Astrocyte of the spinal cord (primary cell): ENCODE results near the gene STN1.

Source experiments
- DNase-seq: peaks from one replicate; pipeline ENCODE4 v3.0.0; 2011; ENCODE audit warnings: low read depth, low spot score
- H3K4me3 ChIP-seq: 2 replicates; pipeline ENCODE4 v1.5.1; 2011; ENCODE audit warnings: low read depth, mild to moderate bottlenecking, low read length, moderate library complexity
- in situ Hi-C: cut with HindIII; loops from 2 replicates; pipeline ENCODE4 v1.10.0; 2017; ENCODE audit warnings: low sequenced_read_pairs
- TF ChIP-seq, protein P1 (sequence below): IDR thresholded peaks from 2 replicates; pipeline ENCODE4 v1.5.1; 2012; ENCODE audit warnings: low read depth, mild to moderate bottlenecking, low read length, inconsistent platforms

Gene STN1

DNA sequence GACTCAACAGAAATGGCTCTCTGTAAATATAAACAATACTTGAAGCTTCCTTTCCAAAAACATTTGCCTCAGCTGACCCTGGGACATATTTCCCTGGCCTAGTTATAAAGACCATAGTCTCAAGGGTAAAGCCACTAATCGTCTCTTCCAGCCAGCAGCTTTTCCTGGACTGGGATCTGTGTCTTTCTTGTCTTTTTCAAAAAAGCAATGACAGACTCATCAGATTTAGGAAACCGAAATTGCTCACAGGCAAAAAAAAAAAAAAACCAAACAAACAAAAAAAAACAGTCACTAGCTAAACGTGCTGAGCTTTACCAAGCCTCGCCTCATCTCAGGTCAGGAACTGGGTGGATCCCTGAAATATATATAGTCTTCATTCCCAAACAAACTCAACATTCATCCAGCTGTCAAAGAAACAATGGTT is 23.5 kb downstream of the STN1 start:
- no peak overlapping the region for H3K4me3 ChIP-seq
- peak; percentile 22 for DNase-seq
- TF ChIP-seq, protein P1, sequence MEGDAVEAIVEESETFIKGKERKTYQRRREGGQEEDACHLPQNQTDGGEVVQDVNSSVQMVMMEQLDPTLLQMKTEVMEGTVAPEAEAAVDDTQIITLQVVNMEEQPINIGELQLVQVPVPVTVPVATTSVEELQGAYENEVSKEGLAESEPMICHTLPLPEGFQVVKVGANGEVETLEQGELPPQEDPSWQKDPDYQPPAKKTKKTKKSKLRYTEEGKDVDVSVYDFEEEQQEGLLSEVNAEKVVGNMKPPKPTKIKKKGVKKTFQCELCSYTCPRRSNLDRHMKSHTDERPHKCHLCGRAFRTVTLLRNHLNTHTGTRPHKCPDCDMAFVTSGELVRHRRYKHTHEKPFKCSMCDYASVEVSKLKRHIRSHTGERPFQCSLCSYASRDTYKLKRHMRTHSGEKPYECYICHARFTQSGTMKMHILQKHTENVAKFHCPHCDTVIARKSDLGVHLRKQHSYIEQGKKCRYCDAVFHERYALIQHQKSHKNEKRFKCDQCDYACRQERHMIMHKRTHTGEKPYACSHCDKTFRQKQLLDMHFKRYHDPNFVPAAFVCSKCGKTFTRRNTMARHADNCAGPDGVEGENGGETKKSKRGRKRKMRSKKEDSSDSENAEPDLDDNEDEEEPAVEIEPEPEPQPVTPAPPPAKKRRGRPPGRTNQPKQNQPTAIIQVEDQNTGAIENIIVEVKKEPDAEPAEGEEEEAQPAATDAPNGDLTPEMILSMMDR = no peak
- in situ Hi-C loops = no loop called here

DNA sequence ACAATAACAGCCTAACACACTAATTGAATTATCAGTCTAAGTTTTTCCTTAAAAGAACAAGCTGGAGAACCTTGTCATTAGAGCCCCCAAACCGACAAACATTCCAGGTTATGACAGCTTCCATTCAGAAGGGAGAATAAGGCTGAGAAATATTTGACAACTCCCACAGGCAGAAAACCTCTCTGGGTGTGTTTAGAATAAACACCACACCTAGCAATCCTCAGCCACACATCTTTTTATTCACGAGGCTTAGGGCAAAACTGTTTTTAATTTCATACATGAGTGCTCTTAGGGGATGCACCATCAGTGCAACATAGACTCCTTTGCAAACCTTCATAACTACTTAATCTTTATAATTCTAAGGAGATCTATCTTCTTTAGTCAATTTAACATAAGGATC is 24.2 kb downstream of the STN1 start:
- DNase-seq = no peak
- in situ Hi-C loops = no loop called here
- no peak overlapping the region for H3K4me3 ChIP-seq
- TF ChIP-seq, protein P1 = no peak

DNA sequence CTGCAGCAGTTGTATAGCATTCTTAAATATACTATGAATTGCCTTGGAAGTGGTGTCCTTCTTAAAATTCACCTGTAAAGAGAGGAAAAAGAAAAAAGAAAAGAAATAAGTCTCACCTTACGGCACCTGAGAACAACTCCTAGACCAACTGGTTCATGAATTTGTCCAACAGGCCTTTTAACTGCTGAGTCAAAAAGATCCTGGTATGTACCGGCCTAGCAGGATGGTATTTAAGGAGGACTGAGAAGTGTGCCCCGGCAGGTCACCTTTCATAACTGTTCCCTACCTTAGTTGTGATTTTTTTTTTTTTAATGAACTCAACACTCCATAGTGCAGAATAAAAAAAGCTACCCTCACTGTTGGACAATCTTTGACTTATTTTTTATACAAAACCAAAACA is 25.8 kb downstream of the STN1 start:
- DNase-seq = no peak
- TF ChIP-seq, protein P1 = no peak
- in situ Hi-C loops = no loop called here
- H3K4me3 ChIP-seq = no peak overlapping the region

DNA sequence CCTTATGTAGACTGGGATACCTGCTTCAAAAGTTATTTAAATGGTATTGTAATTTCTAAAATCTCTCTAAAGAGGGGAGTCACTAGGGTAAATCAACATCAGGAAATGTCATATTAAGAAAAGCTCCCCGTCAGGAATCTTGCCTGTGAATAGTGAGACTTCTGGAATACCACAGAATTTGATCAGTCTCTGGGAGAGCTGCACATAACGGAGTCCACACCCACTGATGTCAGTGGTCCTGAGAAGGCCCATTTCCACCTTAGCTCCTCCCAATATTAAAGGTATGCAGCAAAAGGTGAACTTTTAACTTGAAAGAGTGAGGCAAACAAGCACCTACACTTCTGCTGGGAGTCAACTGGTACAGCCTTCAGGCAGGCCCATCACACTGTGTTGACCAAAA is 27.3 kb downstream of the STN1 start:
- in situ Hi-C loops = no loop called here
- DNase-seq = no peak
- TF ChIP-seq, protein P1 = no peak
- no peak overlapping the region for H3K4me3 ChIP-seq

DNA sequence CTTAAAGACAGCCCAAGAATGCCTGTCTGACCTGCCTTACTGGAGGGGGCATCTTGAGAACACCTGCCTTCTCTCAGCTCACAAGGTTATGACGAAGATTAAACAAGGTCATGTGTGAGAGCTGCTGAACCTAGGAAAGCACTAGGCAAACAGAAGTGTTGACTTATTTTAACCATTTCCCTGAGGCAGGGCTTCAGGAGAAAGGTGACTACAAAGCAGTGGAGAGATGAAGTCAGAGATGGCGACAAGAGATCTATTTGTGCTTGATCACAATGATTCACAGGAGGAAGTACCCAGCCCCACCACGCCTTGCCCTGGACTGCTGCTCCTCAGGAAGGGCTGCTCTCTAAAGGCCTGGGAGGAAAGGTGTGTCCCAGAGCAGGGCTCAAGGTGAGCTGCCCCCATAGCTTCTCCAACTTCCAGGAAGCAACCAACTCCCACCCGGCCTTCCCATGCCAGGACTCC is 27.8 kb downstream of the STN1 start:
- no peak for DNase-seq

DNA sequence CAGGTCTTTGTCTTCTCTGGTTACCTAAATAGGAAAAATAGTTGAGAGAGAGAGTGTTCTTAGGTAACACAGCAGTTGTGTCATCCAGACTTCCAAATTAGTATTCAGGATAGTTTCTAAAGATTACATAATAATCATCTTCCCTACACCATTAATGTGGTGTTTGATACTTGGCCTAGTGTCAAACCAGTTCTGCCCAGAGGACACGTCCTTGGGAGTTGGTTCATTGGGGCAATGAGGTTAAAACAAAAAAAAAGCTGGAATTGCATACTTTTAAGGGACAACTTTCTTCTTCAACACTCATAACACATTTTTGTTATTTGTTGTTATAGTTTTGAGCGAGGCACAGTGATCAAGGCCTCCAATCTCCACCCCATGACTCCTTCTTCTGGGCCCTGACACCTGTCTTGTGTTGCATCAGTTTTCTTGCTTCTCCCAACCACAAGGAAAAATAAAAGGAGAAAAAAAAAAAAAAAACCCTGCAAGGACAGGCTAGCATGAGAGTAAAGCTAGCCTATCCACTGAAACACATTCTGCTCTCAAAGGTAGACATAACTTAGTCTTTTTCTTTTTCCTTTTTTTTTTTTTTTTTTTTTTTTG is 28.8 kb downstream of the STN1 start:
- H3K4me3 ChIP-seq = no peak overlapping the region
- in situ Hi-C loops = no loop called here
- DNase-seq = no peak
- TF ChIP-seq, protein P1 = no peak

More for the DNA sequence above, 27.8 kb downstream of the STN1 start:
- in situ Hi-C loops = no loop called here
- no peak overlapping the region for H3K4me3 ChIP-seq
- TF ChIP-seq, protein P1 = no peak
